B cell (primary cell): ENCODE data around the gene GCAT. TPM values are rescaled to one million over a fixed set of nuclear protein-coding genes. Genes with fewer than 3 reads are reported as not detected.

ENCODE experiments used
- ATAC-seq: fragments of 200-7000 bp; cut with Tn5 transposase; one replicate; pipeline ENCODE4 v1.10.0; 2021; ENCODE audit warnings: low read depth, mild to moderate bottlenecking, moderate number of reproducible peaks, moderate library complexity
- CTCF ChIA-PET: fragments of 350-600 bp; sonication (Branson Sonifier 250); formaldehyde crosslinking; loops from one replicate; lab custom pipeline; 2021; ENCODE audit warnings: antibody characterized with exemption, inconsistent platforms; lab: Charles Lee
- POLR2A ChIA-PET: fragments of 350-600 bp; sonication (Branson Sonifier 250); formaldehyde crosslinking; loops from one replicate; lab custom pipeline; 2021; ENCODE audit warnings: antibody characterized with exemption; lab: Charles Lee
- DNase-seq: peaks from one replicate; pipeline ENCODE4 v3.0.0; 2013
- H2AFZ ChIP-seq: 2 replicates; pipeline ENCODE4 v1.6.1; 2012; ENCODE audit warnings: mild to moderate bottlenecking, low read depth, low read length; ENCODE audit not compliant: insufficient read depth, poor library complexity, severe bottlenecking
- H3K27ac ChIP-seq, 2 donors: 1 replicate in 1 of 2; 2 replicates in 1 of 2; pipeline ENCODE4 v1.5.1; 2012 to 2013; ENCODE audit warnings: low read length in 2 of 2, mild to moderate bottlenecking in 2 of 2, moderate library complexity in 1 of 2
- H3K27me3 ChIP-seq, 4 experiments: fragments of 200-600 bp in 1 of 4; sonication (generic) in 1 of 4; replicated peaks in 1 of 4; 1 replicate in 2 of 4; 2 replicates in 2 of 4; pipeline versions ENCODE4 v1.6.1 to v1.7.0; 2013 to 2016; ENCODE audit warnings: low read length in 3 of 4, mild to moderate bottlenecking in 2 of 4, mixed read lengths in 1 of 4, moderate library complexity in 1 of 4; ENCODE audit not compliant: insufficient read depth in 4 of 4, control insufficient read depth in 3 of 4; ENCODE audit errors: control extremely low read depth in 1 of 4
- H3K36me3 ChIP-seq, 2 experiments: replicated peaks in 1 of 2; 1 replicate in 1 of 2; 2 replicates in 1 of 2; pipeline versions ENCODE4 v1.6.1 to v1.7.1; 2013; ENCODE audit warnings: low read length in 1 of 2; ENCODE audit not compliant: insufficient read depth in 2 of 2, control insufficient read depth in 1 of 2; ENCODE audit errors: control extremely low read depth in 1 of 2, extremely low read depth in 1 of 2
- H3K4me1 ChIP-seq, 2 donors: fragments of 200-600 bp in 1 of 2; sonication (generic) in 1 of 2; 1 replicate in 1 of 2; 2 replicates in 1 of 2; pipeline versions ENCODE4 v1.5.1 to v1.6.1; 2013 to 2017; ENCODE audit warnings: low read length in 2 of 2; ENCODE audit not compliant: control insufficient read depth in 2 of 2, insufficient read depth in 2 of 2
- H3K4me2 ChIP-seq: replicated peaks from 2 replicates; pipeline ENCODE3; 2012; ENCODE audit warnings: mild to moderate bottlenecking, low read depth, low read length; ENCODE audit not compliant: poor library complexity, severe bottlenecking
- H3K4me3 ChIP-seq, 5 experiments: fragments of 200-600 bp in 1 of 5; sonication (generic) in 1 of 5; 1 replicate in 3 of 5; 2 replicates in 2 of 5; pipeline versions ENCODE4 v1.5.1 to v1.7.0; 2011 to 2016; ENCODE audit warnings: low read length in 4 of 5, mild to moderate bottlenecking in 4 of 5, low read depth in 2 of 5, control low read depth in 1 of 5, moderate library complexity in 1 of 5; ENCODE audit not compliant: insufficient read depth in 1 of 5; ENCODE audit errors: control extremely low read depth in 1 of 5, extremely low read depth in 1 of 5
- H3K79me2 ChIP-seq: fragments of 200-600 bp; sonication (generic); one replicate; pipeline ENCODE4 v1.6.0; 2016; ENCODE audit warnings: low read length; ENCODE audit not compliant: control insufficient read depth, insufficient read depth
- H3K9ac ChIP-seq: fragments of 200-600 bp; sonication (generic); 2 replicates; pipeline ENCODE4 v1.6.1; 2017; ENCODE audit warnings: mild to moderate bottlenecking, low read length, moderate library complexity
- H3K9me3 ChIP-seq, 3 donors: one replicate each; pipeline versions ENCODE4 v1.6.1 to v1.7.1; 2013; ENCODE audit warnings: low read length in 2 of 3; ENCODE audit not compliant: control insufficient read depth in 2 of 3, insufficient read depth in 1 of 3; ENCODE audit errors: control extremely low read depth in 1 of 3
- H4K20me1 ChIP-seq: 2 replicates; pipeline ENCODE4 v1.6.0; 2012; ENCODE audit warnings: mild to moderate bottlenecking, low read length; ENCODE audit not compliant: insufficient read depth, control insufficient read depth, poor library complexity, severe bottlenecking
- H3K27ac Mint-ChIP-seq: one replicate; pipeline ENCODE4 v1.8.0; 2021; ENCODE audit warnings: mixed read lengths
- H3K27me3 Mint-ChIP-seq: one replicate; pipeline ENCODE4 v1.8.0; 2021; ENCODE audit warnings: mixed read lengths
- H3K4me1 Mint-ChIP-seq: one replicate; pipeline ENCODE4 v1.8.0; 2021; ENCODE audit warnings: mixed read lengths
- H3K4me3 Mint-ChIP-seq: one replicate; pipeline ENCODE4 v1.8.0; 2021; ENCODE audit warnings: mixed read lengths
- H3K9me3 Mint-ChIP-seq: one replicate; pipeline ENCODE4 v1.8.0; 2022; ENCODE audit warnings: mixed read lengths; ENCODE audit not compliant: insufficient read depth
- CTCF ChIP-seq: fragments of 200-600 bp; IDR thresholded peaks from one replicate; pipeline ENCODE4 v1.8.0; 2022; ENCODE audit warnings: antibody characterized with exemption, mild to moderate bottlenecking
- EZH2 ChIP-seq: IDR thresholded peaks from 2 replicates; pipeline ENCODE4 v1.6.1; 2012; ENCODE audit warnings: borderline replicate concordance, low read depth, mild to moderate bottlenecking, moderate library complexity, low read length; ENCODE audit not compliant: insufficient read depth, poor library complexity, severe bottlenecking
- WGBS: methylation state at CpG from one replicate; pipeline ENCODE4 v1.1.5; 2013; ENCODE audit warnings: missing lambda C conversion rate; ENCODE audit not compliant: insufficient coverage; 5-methylcytosine and 5-hydroxymethylcytosine counted together
- intact Hi-C: fragments of 100-400 bp; cut with micrococcal nuclease; formaldehyde crosslinking; loops from one replicate; pipeline ENCODE4 v1.10.0; 2022
- polyA plus RNA-seq: library from polyadenylated mRNA; depleted of rRNA; stranded (reverse); fragments of >200 nt; gene quantifications from 2 replicates; pipeline ENCODE4 v1.2.3, GENCODE V29; 2012
- total RNA-seq, 2 donors: library from RNA; stranded (reverse); fragments of 120-200 nt in 1 of 2; gene quantifications; 1 replicate in 1 of 2; 2 replicates in 1 of 2; pipeline versions ENCODE4 v1.2.3 to v1.2.4, GENCODE V29; 2013 to 2022

GCAT gene
- total and polyA plus RNA-seq, 2 donors (not counting 1 experiment from before 2014, with no cell fraction given), result 0.15 to 0.47 TPM

- intact Hi-C loops, result no loop called here
- H3K27me3 ChIP-seq, result peaks cover 0 to 32% (median 9%) of the 10 kb centered on the region in 4 experiments
- H3K4me3 Mint-ChIP-seq, result peak within 1 kb of the TSS; percentile 68
- no peak within 1 kb of the TSS for H3K9ac ChIP-seq
- H3K27ac ChIP-seq, result no peak within 1 kb of the TSS
- peaks cover 27% of the 10 kb centered on the region for H3K27me3 Mint-ChIP-seq
- 97% methylated on average over 17 of the region's 21 CpGs for WGBS
- H3K9me3 Mint-ChIP-seq, result no peaks in the 10 kb centered on the region
- no peaks in the 10 kb centered on the region for H3K9me3 ChIP-seq
- no peak for TF ChIP-seq EZH2
- TF ChIP-seq CTCF, result no peak
- no peak for DNase-seq
- H3K4me3 ChIP-seq, result no peak within 1 kb of the TSS
- POLR2A ChIA-PET, result no interaction called here
- no peaks in the 10 kb centered on the region for H3K36me3 ChIP-seq
- no peaks in the 10 kb centered on the region for H4K20me1 ChIP-seq
- no peak within 1 kb of the TSS for H3K4me2 ChIP-seq
- peaks cover 12% of the 10 kb centered on the region for H3K4me1 Mint-ChIP-seq
- CTCF ChIA-PET, result interaction anchor here (0.6 to 5.1 kb wide), 3 partner anchors 40 to 135 kb away, joined by 3 to 13 read pairs (median 3); no protein-coding TSS in a partner anchor
- H3K27ac Mint-ChIP-seq, result no peak within 1 kb of the TSS
- H3K79me2 ChIP-seq, result no peaks in the 10 kb centered on the region
- no peak within 1 kb of the TSS for H2AFZ ChIP-seq
- ATAC-seq, result no peak
- H3K4me1 ChIP-seq, result peaks cover 8 to 11% of the 10 kb centered on the region in 2 donors
Measured at GRCh38 chr22:37823134-37823985, 15.6 kb downstream of the GCAT start, which contains the start of gene GALR3. TSS of gene GALR3 (plus strand) at chr22:37823382. CDS start at chr22:37823407, 25 bp downstream.
